SIG-M5 treated with dmso at 0.1 percent for 504 hours (cell line): ENCODE data around the gene ASTN2.

Experiments used
- DNase-seq: peaks from one replicate; lab custom pipeline; 2025; ENCODE audit not compliant: unreplicated experiment; lab: John Stamatoyannopoulos, UW

The ASTN2 gene

GRCh38 chr9:117303643-117304230, 111.1 kb downstream of the ASTN2 start:
- DNase-seq, result no peak

DNA sequence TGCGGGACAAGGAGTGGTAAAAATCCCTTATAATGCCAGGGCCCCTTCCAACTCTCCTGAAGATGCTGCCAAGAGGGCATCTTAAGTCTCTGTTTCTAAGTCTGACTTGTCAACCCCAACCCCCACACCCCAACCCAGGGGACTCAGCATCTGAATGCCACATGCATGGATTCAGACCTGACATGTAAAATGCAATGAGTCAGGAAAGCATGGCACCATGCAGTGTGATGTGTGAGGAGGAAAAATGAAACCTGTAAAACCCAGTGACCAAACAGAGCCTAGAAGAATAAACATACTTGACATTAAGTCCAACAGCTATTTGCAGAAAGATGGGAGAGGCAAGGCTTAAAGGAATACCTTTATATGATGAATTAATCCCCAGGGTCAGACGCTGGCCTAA, 112.4 kb downstream of the ASTN2 start:
- no peak for DNase-seq

- no peak for DNase-seq
These were observed 114.3 kb downstream of the ASTN2 start for GRCh38 chr9:117300371-117301110.

- no peak for DNase-seq
These were observed 118.4 kb downstream of the ASTN2 start for GRCh38 chr9:117296453-117296852.

DNA sequence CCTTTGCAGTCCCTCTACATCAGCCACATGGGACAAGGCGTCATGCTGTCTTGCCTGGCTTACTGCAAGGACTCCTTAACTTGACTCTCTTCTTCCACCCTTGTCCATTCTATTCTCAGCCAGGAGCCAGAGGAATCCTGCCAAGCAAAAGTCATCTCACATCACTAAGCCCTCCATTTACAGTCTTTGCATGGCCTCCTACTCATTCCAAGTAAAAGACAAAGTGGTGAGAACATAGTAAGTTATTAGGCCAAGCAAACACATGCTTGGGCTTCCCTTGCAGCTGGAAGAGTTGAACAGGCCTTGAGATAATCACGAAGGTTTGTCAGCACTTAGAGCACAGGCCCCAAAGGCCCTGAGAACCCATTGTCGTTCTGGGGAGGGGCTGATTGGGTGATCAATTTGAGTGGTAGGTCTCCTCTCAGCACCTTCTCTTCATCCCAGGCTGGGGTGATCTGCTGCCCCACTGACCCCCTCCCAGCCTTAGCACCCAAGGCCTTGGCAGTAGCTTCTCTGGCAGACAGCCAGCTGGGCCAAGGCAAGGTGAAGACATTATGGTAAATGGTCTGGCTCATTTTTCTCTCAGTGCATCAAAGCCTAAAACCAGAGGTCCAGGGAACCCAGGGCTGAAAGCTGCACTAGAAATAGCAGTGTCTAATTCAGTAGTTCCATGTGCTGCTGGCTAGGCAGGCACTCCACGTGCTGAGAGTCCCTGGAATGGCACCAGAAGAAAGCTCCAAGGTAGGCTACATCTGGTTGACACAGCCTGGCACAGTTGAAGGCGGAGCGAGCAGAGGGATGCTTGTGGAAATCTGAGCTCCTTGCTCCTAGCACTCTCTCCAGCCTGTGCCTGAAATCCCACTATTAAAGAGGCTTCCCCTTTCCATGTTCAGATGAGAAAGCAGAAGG, 121.4 kb downstream of the ASTN2 start:
- no peak for DNase-seq

- DNase-seq, result no peak
These were observed 123.8 kb downstream of the ASTN2 start for GRCh38 chr9:117290856-117291622.

DNA sequence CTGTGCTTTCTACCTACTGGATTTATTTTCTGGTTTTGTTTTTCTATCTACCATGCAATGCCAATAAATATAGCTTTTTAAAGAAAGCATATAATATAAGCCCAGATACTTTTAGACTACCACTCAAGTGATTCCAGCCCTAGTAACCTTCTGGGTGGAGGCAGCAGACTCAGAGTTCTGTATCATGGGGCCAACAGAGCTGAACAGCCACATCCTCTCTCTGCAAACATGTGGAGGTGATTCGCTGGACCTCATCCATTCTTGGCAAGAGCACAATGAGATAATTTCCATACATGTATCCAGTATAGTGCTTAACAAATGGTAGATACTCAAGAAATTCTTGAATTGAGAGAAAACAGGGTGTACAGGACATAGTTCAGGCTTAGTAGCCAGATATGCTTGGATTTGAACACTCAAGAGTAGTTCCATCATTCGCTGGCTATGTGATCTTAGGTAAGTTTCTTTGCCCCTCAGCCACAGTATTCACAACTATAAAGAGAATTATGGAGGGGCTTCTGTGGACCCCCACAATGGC, 124.5 kb downstream of the ASTN2 start:
- no peak for DNase-seq

GRCh38 chr9:117286245-117286644, 128.6 kb downstream of the ASTN2 start:
- DNase-seq, result no peak

DNA sequence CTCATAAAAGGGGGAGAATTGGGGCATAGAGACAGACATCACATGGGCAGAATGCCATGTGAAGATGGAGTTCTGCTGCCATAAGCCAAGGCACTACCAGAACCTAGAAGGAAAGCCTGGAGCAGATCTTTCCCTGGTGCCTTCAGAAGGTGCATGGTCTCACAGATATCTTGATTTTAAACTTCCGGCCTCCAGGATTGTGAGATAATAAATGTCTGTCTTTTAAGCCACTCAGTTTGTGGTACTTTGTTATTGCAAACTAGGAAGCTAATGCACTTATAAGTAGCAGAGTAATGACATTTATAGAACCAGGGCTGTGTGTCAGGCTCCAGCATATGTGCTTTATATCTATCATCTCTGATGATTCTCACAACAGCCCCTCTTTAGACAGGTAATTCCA, 130.4 kb downstream of the ASTN2 start:
- no peak for DNase-seq

- DNase-seq, result no peak
These were observed 132.3 kb downstream of the ASTN2 start for GRCh38 chr9:117282541-117282940.

DNA sequence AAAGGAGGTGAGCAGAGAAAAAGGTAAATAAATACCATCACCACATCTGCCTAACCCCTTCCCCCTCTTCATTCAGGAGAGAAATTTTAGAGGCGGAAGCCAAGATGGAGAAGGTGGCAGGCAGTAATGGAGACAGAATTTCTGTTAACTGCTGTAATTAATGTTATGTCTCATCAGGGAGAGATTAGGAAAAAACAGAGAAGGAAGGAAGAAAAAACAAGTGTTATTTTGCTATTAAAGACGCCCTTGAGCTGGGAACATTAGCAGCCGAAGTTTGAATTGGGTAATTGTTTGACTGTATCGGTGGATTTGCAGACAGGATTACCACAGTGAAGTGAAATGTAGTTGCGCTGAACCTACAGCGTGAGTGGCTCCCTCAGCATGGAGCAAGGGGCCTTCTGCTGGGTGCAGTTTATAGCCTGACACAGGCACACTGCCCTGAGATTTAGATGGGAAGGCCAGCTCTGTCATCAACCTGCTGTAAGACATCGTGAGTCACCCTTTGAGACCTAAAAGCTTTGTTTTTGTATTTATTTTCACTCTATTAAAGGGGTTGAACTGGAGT, 136.3 kb downstream of the ASTN2 start:
- no peak for DNase-seq

DNA sequence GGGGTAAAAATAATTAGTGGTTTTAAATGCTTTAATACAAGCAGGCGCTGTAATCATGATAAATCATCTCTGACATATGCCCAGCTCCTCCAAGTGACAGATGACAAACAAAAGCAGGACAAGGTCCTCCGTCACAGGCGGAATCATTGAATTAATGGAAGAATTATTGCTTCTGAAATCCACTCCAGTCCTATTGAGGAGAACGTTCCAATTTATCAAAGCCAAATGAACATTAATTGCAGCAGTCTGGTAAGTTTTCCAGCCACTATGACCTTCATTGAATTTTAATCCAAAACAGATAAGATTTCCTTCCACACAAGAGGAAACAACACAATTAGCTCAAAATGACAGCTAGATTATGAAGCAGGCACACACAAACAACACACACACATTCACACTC, 136.8 kb downstream of the ASTN2 start:
- no peak for DNase-seq

- DNase-seq, result no peak
These were observed 138.4 kb downstream of the ASTN2 start for GRCh38 chr9:117276444-117276843.

- DNase-seq, result no peak
These were observed 141.2 kb downstream of the ASTN2 start for GRCh38 chr9:117273612-117274011.

- no peak for DNase-seq
These were observed 145.9 kb downstream of the ASTN2 start for GRCh38 chr9:117268847-117269446.

- no peak for DNase-seq
These were observed 147.9 kb downstream of the ASTN2 start for GRCh38 chr9:117266855-117267497.

GRCh38 chr9:117265253-117265652, 149.6 kb downstream of the ASTN2 start:
- DNase-seq, result no peak

DNA sequence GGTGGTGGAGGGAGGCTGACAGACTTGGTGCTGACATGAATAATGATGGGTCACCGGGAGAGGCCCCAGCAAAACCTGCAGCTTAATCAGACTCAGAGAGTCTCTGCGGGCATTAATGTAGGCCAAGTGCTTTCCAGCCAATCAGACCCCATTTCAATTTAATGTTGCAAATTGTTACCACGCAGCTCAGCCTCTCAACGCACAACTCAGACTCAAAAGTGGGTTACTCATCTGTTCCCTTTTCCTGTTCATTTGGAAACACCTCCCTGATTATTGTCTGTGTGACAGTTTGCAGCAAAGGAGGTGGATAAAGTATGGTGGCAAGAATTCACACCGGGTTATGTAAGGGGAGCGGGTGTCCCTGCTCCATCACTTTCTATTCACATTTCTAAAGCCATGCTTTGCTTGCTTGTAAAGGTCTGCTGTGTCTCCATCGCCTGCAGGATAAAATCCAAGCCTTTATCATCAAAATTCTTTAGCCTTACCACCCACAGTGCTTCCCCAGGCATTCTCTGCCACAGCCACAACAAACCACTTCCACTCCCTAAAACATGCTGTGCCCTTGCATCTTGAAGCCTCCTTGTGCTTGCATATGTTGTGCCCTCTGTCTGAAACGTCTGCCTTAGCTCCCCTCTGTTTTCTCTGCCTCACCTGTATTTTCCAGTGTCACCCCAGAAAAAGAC, 156.5 kb downstream of the ASTN2 start:
- no peak for DNase-seq

GRCh38 chr9:117253261-117253660, 161.6 kb downstream of the ASTN2 start:
- DNase-seq, result no peak
